Hepatocyte (in vitro differentiated cells): ENCODE measurements around the gene FAM193B.

ENCODE experiments used
- EZH2 ChIP-seq: fragments of 200-600 bp; sonication (generic); IDR thresholded peaks from 2 replicates; pipeline ENCODE4 v1.6.1; 2016; ENCODE audit warnings: antibody characterized with exemption, mild to moderate bottlenecking, borderline replicate concordance
- TF ChIP-seq, protein P1 (sequence below): fragments of 200-600 bp; sonication (generic); IDR thresholded peaks from 2 replicates; pipeline ENCODE4 v1.5.1; 2016; ENCODE audit warnings: antibody characterized with exemption, mild to moderate bottlenecking; ENCODE audit not compliant: poor library complexity

DNA sequence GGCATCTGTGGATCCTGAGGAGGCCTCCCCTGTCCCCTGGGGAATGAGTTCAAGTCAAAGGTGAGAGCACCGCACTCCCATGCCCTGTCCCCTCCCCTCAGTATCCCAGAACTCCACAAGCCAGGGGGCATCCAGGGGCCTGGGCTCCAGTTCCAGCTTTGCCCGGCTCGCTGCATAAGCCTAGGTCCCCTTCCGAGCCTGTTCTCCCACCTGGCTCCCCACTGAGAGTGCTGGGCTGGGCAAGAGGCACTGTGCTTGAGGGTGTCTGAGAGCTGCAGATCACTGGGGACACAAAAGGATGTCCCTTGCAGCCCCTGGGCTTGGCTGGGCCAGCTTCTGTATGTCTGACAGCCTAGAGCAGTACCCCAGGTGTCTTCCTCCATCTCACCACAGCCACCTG, 49.3 kb downstream of the FAM193B start:
- TF ChIP-seq, protein P1, sequence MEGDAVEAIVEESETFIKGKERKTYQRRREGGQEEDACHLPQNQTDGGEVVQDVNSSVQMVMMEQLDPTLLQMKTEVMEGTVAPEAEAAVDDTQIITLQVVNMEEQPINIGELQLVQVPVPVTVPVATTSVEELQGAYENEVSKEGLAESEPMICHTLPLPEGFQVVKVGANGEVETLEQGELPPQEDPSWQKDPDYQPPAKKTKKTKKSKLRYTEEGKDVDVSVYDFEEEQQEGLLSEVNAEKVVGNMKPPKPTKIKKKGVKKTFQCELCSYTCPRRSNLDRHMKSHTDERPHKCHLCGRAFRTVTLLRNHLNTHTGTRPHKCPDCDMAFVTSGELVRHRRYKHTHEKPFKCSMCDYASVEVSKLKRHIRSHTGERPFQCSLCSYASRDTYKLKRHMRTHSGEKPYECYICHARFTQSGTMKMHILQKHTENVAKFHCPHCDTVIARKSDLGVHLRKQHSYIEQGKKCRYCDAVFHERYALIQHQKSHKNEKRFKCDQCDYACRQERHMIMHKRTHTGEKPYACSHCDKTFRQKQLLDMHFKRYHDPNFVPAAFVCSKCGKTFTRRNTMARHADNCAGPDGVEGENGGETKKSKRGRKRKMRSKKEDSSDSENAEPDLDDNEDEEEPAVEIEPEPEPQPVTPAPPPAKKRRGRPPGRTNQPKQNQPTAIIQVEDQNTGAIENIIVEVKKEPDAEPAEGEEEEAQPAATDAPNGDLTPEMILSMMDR, result no peak
- TF ChIP-seq EZH2, result no peak
